Embryonic facial prominence (tissue), 1 donor: ENCODE data around the gene EFNA1.
"Not testable (repeated sequence)": the region's sequence is repeated elsewhere in the genome, so short reads cannot be mapped to it uniquely, and the experiment has no call there.

Experiments
- DNase-seq: peaks from one replicate; pipeline ENCODE4 v3.0.0-alpha.2; 2016; ENCODE audit errors: extremely low spot score

EFNA1 gene

GRCh38 chr1:155145491-155145890 is 17.8 kb downstream of the EFNA1 start:
- DNase-seq: no peak

DNA sequence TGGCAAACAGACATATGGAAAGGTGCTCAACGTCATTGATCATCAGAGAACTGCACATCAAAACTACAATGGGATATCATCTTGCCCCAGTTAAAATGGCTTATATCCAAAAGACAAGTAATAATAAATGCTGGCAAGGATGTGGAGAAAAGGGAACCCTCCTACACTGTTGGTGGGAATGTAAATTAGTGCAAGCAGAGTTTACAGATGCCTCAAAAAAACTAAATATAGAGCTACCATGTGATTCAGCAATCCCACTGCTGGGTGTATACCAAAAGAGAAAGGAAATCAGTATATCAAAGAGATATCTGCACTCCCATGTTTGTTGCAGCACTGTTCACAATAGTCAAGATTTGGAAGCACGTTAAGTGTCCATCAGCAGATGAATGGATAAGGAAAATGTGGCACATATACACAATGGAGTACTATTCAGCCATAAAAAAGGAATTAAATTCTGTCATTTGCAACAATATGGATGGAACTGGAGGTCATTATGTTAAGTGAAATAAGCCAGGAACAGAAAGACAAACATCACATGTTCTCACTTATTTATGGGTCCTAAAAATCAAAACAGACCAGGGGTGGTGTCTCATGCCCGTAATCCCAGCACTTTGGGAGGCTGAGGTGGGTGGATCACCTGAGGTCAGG is 28.4 kb downstream of the EFNA1 start:
- DNase-seq: not testable (repeated sequence)

DNA sequence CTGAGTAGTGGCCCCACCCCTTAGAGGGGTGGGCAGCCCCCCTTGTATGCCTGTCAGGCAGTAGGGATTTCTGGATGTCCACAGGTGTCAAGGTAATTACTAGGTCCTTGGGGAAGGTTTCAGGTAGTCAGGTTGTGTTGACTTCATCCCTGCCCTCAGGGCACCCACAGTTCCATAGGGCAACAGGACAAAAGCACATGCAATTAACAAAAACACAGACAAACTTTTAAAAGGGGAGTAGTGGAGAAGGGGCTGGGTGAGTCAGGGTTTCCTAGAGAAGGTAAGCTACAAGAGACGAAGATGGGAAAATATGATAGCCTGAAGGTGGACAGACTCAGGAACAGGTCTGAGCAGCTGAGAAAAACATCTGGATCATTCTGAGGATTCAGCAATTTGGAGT is 31.3 kb downstream of the EFNA1 start:
- no peak for DNase-seq

DNA sequence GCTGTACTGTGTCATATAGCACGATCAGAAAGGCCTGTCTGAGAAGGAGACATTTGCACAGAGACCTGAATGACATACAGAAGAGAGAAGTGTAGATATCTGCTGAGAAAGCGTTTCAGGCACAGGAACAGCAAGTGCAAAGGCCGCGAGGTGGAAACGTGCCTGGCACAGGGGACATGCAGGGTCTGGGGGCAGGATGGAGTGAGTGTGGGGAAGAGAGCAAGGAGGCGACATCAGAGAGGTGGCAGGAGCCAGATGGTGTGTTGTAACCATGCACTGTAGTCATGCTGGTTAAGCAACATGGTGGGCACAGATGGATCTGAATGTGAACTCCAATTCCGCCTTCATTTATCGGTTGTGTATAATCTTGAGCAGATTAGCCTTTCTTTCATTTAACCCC is 32.5 kb downstream of the EFNA1 start:
- DNase-seq: no peak

DNA sequence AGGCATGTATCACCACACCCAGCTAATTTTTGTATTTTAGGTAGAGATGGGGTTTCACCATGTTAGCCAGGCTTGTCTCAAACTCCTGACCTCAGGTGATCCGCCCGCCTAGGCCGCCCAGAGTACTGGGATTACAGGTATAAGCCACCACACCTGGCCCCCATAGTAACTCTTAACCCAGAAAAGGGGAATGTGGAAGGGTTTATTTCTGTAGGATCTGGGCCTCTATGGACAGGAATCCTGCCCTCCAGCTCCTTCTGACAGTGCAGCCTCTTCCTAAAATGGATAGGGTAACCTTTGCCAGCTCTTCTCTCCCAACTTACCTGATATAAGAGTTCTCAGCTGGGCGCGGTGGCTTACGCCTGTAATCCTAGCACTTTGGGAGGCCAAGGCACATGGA is 35.0 kb downstream of the EFNA1 start:
- DNase-seq: not testable (repeated sequence)

- not testable (repeated sequence) for DNase-seq
Measured at GRCh38 chr1:155163785-155164184, 36.1 kb downstream of the EFNA1 start.

DNA sequence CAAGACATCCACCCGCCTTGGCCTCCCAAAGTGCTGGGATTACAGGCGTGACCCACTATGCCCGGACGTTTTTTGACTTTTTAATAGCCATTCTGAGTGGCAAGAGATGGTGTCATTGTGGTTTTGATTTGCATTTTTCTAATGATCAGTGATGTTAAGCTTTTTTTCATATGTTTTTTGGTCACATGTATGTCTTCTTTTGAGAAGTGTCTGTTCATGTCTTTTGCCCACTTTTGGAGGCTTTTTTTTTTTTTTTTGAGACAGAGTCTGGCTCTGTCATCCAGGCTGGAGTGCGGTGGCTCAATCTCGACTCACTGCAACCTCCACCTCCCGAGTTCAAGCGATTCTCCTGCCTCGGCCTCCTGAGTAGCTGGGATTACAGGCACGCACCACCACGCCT is 36.9 kb downstream of the EFNA1 start:
- not testable (repeated sequence) for DNase-seq

DNA sequence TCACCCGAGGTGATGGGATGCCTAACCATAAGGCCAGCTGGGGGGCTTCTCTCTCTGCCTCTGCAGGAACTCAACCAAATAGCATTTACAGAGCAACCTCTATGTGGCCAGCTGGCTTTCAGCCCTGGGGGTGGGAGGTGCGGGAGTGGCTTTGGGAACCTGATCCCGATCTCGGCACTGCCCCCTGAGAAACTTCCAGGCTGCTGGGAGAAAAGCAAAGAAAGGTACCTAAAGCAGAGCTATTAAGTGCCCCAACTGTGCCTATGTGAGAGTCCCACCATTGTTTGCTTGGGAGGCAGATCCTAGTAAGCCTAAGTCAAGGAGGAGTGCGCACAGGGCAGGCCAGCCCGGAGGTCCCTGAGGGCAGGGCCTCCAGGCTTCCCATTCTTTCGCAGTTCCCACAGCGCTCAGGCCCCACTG is 38.4 kb downstream of the EFNA1 start:
- DNase-seq: no peak

DNA sequence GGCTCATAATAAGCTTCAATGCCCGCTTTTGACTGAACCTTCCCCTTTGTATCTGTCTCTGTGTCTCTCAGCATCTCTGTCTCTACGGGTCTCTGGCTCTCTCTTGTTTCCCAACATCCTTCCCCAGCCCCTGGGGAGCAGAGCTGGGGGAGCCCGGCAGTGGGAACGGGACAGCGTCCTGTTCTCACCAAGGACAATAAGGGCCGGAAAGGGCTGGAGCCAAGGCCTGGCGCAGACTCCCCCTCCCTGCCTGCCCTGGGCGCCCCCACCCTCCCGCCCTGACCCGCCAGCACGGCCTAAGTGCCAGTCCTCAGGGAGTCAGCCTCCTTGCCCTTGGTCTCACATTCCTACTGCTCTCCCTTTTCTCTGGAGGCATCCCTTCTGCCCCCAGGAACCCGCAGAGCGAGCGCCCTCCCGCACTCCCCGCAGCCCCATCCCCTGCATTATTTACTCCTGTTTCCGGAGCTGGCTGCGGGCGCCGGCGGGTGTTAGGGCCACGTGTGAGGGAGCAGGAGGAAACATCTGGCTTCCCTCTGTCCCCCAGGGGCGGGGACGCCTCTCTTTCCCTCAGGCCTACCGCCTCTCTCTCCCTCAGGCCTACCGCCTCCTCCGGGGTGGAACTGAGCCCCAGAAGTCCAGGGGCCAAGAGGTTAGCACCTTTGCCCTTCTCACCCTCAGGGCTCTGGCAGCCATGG is 38.9 kb downstream of the EFNA1 start:
- DNase-seq: no peak

- no peak for DNase-seq
Measured at GRCh38 chr1:155167166-155168104, 39.8 kb downstream of the EFNA1 start.

DNA sequence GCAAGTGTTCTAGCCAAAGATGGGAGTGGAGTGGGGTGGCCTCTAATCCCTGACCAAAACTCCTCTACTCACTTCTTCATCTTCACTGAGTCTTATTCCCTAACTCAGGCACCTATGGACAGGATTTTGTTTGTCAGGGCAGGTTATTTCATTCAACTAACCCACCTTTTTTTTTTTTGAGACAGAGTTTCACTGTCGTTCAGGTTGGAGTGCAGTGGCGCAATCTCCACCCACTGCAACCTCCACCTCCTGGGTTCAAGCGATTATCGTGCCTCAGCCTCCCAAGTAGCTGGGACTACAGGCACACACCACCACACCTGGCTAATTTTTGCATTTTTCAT is 40.4 kb downstream of the EFNA1 start:
- not testable (repeated sequence) for DNase-seq

DNA sequence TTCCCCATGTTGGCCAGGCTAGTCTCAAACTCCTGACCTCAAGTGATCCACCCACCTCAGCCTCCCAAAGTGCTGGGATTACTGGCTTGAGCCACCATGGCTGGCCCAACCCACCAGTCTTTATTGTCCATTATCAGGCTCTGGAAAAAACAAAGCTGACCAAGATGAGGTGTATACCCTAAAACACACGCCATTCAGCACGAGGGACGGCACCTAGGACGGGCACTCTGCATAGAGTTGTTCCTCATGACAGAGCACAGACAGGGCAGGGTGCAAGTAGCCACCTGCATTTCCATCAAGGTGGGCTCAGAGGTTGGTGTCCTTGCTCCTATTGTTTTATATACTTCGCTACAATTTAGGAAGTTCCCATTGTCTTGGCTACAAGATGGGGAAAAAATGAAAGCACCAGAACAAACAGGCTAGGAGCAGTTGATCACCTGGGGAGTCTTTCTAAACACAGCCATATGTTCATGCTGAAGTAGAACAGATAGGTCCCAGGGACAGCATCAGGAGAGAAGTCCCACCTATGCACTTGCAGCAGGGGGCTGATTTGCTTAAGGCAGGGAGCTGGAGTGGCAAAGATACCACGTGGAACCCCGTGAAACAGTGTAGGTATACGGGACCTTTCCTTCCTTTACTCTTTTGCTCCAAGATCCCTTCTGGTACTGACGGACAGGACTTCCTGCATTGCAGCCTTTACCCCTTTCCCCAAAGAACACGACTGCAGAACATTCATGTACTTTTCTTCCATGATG is 41.0 kb downstream of the EFNA1 start:
- DNase-seq: no peak

DNA sequence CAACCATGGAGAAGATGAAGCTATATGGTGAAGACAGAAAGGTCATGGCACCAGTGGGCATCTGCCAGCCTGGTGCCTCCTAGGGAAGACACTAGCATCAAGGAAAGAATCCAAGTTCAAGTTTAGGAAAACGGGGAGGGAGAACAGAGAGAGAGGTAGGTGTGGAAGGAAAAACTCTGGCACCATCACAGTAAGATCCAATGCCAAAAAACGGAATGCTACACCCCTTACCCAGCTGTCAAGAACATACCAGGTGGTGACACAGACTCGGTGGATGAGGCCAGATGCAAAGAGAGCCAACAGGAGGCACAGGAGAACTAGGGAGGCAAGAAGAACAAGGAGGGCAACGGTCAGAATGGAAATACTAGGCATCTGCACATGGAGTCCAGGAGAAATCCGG is 41.9 kb downstream of the EFNA1 start:
- DNase-seq: no peak

DNA sequence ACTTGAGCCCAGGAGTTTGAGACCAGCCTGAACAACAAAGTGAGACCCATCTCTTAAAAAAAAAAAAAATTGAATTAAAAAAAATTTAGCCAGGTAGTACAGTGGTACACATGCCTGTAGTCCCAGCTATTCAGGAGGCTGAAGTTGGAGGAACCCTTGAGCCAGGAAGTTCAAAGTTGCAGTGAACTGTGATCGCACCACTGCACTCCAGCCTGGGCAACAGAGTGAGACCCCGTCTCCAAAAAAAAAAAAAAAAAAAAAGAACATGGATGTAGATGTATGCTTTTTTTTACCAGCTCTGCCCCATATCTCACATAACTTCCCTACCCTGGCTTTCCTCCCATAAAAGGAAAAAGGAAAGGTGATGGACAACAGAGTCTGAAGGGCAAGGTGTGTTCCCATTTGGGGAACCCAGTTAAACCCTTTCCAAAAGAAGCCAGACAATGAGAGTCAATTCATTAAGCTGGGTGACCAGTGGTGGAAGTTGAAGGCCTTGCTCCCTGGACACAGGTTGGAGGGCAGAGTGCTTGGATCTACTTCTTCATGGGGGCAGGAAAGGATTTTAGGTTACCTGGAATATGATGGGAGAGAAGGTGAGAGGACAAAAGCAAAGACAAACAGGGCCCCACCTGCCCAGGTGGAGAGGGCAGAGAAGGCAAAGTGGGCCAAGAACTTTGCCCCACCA is 42.6 kb downstream of the EFNA1 start:
- DNase-seq: no peak

- DNase-seq: no peak
Measured at GRCh38 chr1:155170806-155171205, 43.1 kb downstream of the EFNA1 start.

- DNase-seq: no peak
Measured at GRCh38 chr1:155171836-155172731, 44.4 kb downstream of the EFNA1 start.

- peak; percentile 95 for DNase-seq
Measured at GRCh38 chr1:155172732-155173477, 45.2 kb downstream of the EFNA1 start, which contains the start of gene KRTCAP2. KRTCAP2 (minus strand) TSS chr1:155173304; CDS start chr1:155173224, 80 bp downstream.

- no peak for DNase-seq
Measured at GRCh38 chr1:155173478-155174323, 46.0 kb downstream of the EFNA1 start, which contains the start of gene TRIM46. TRIM46 (plus strand) TSS chr1:155173849; CDS start chr1:155173967, 118 bp downstream.
